ENCODE data around the gene PHIP. TPM values are rescaled to one million over a fixed set of nuclear protein-coding genes. Genes with fewer than 3 reads are reported as not detected.

PHIP gene
- total RNA-seq, 1 donor from 2014 or later, result 74.5 TPM

DNA sequence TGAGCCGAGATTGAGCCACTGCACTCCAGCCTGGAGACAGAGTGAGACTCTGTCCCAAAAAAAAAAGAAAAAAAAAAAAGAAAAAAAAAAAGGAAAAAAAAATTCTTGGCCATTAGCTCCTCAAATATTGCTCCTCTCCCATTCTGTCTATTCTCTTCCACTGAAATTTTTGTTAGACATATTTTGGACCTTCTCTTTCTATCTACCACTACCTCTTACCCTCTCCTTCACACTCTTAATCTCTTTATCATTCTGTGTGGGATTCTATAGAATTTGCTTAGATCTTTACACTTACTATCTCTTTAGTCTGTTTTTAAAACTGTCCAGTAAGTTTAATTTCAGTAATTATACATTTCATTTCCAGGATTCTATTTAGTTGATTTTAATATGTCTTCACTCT is 125.7 kb downstream of the PHIP start:
- TF ChIP-seq, protein P1, sequence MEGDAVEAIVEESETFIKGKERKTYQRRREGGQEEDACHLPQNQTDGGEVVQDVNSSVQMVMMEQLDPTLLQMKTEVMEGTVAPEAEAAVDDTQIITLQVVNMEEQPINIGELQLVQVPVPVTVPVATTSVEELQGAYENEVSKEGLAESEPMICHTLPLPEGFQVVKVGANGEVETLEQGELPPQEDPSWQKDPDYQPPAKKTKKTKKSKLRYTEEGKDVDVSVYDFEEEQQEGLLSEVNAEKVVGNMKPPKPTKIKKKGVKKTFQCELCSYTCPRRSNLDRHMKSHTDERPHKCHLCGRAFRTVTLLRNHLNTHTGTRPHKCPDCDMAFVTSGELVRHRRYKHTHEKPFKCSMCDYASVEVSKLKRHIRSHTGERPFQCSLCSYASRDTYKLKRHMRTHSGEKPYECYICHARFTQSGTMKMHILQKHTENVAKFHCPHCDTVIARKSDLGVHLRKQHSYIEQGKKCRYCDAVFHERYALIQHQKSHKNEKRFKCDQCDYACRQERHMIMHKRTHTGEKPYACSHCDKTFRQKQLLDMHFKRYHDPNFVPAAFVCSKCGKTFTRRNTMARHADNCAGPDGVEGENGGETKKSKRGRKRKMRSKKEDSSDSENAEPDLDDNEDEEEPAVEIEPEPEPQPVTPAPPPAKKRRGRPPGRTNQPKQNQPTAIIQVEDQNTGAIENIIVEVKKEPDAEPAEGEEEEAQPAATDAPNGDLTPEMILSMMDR (IDR thresholded peaks at IDR 0.05; ENCODE audit: unreplicated experiment), result no peak
- Mint-ChIP-seq H3K4me1 (ENCODE audit: low read depth) (no peaks in the 10 kb centered on the region), H3K4me3 (ENCODE audit: low read depth) (no peak overlapping the region)

DNA sequence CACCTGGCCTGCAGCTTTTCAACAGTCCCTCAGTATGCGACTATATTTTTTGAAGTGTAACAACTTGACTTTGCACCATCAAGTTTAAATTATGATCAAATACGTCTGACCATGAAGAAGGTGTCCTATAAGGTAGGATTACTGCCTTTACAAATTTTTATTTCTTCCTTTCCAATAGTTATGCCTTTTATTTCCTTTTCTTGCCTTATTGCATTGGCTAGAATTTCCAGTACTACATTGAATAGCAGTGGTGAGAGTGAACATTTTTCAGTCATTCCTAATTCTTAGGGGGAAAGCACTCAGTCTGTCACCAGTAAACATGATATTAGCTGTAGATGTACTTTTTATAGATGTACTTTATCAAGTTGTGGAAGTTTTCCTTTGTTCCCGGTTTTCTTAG is 129.3 kb downstream of the PHIP start:
- TF ChIP-seq, protein P1 (IDR thresholded peaks at IDR 0.05; ENCODE audit: unreplicated experiment), result no peak
- peaks cover 40% of the 10 kb centered on the region for H3K9me3 Mint-ChIP-seq (ENCODE audit: low read depth)
- no peak for DNase-seq (ENCODE audit: low spot score, unreplicated experiment)
- H3K27me3 Mint-ChIP-seq, result no peaks in the 10 kb centered on the region
- H3K36me3 Mint-ChIP-seq (ENCODE audit: insufficient read depth), result peaks cover 78% of the 10 kb centered on the region
- H3K4me3 Mint-ChIP-seq (ENCODE audit: low read depth), result no peak overlapping the region
- H3K4me1 Mint-ChIP-seq (ENCODE audit: low read depth), result no peaks in the 10 kb centered on the region
- peak overlapping the region; percentile 92 for H3K27ac Mint-ChIP-seq

More for the DNA sequence above, 125.7 kb downstream of the PHIP start:
- Mint-ChIP-seq H3K27ac (peak overlapping the region; percentile 57), H3K9me3 (ENCODE audit: low read depth) (peaks cover 40% of the 10 kb centered on the region), H3K27me3 (no peaks in the 10 kb centered on the region), H3K36me3 (ENCODE audit: insufficient read depth) (peaks cover 81% of the 10 kb centered on the region)
- no peak for DNase-seq (ENCODE audit: low spot score, unreplicated experiment)

DNA sequence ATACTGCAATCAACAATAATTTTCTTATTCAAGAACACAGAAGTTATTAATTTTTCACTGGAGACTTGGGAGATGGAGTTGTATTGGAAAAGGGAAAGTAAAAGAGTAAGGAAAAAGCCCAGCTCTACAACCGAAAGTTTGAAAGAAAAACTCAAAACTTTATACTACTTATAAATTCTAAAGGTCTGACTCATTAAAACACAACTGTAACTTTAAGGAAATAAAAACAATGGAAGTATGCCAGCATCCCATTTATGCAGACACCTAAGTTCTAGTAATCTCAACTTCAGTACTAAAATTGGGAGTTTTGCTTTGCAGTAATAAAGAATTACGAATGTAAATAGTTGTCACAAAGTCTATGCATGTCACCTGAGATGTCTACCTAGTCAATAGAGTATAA is 130.1 kb downstream of the PHIP start:
- peaks cover 36% of the 10 kb centered on the region for H3K9me3 Mint-ChIP-seq (ENCODE audit: low read depth)
- peaks cover 75% of the 10 kb centered on the region for H3K36me3 Mint-ChIP-seq (ENCODE audit: insufficient read depth)
- no peaks in the 10 kb centered on the region for H3K4me1 Mint-ChIP-seq (ENCODE audit: low read depth)

DNA sequence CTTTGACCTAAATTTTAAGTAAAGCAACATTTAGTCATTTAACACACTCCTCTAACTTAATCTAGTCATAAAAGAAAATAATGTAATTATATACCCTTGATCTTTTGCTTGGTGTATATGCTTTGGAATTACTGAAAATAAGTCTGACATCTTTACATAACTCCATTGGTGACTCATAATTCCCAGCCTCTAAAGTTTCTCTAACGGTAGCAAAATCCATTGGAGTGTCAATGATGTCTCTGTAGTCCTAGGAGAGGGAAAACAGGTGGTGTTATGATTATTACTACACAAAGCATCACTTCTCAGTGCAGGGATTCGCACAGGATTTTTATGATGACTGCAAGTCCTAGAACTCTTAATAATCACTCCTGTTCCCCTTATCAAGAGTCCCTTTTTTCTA is 130.5 kb downstream of the PHIP start:
- H3K27ac Mint-ChIP-seq, result no peak overlapping the region
- TF ChIP-seq, protein P1 (IDR thresholded peaks at IDR 0.05; ENCODE audit: unreplicated experiment), result no peak
- no peaks in the 10 kb centered on the region for H3K27me3 Mint-ChIP-seq
- H3K4me3 Mint-ChIP-seq (ENCODE audit: low read depth), result no peak overlapping the region
- no peak for DNase-seq (ENCODE audit: low spot score, unreplicated experiment)
- H3K9me3 Mint-ChIP-seq (ENCODE audit: low read depth), result peaks cover 31% of the 10 kb centered on the region
- peaks cover 70% of the 10 kb centered on the region for H3K36me3 Mint-ChIP-seq (ENCODE audit: insufficient read depth)
- no peaks in the 10 kb centered on the region for H3K4me1 Mint-ChIP-seq (ENCODE audit: low read depth)

More for the DNA sequence above, 130.1 kb downstream of the PHIP start:
- TF ChIP-seq, protein P1 (IDR thresholded peaks at IDR 0.05; ENCODE audit: unreplicated experiment), result no peak
- Mint-ChIP-seq H3K27ac (no peak overlapping the region), H3K27me3 (no peaks in the 10 kb centered on the region), H3K4me3 (ENCODE audit: low read depth) (no peak overlapping the region)
- no peak for DNase-seq (ENCODE audit: low spot score, unreplicated experiment)

DNA sequence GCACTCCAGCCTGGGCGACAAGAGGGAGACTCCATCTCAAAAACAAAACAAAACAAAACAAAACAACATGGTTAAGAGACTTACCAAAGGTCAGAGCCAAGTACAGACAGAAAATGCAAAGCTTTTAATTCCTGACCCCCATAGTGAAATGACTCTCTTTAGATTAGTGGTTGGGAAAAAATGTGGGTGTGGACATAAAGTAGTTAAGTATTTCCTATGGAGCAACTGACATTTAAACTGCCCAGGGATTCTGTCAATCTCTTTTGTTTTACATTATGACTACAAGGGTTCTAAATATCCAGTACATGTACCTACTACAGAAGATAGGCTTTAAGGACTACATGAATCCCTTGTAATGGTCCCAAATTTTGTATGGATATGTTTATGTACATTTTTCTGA is 135.6 kb downstream of the PHIP start:
- no peak for DNase-seq (ENCODE audit: low spot score, unreplicated experiment)
- Mint-ChIP-seq H3K4me1 (ENCODE audit: low read depth) (no peaks in the 10 kb centered on the region), H3K36me3 (ENCODE audit: insufficient read depth) (peaks cover 40% of the 10 kb centered on the region), H3K4me3 (ENCODE audit: low read depth) (no peak overlapping the region), H3K27ac (no peak overlapping the region), H3K27me3 (no peaks in the 10 kb centered on the region), H3K9me3 (ENCODE audit: low read depth) (no peaks in the 10 kb centered on the region)
- TF ChIP-seq, protein P1 (IDR thresholded peaks at IDR 0.05; ENCODE audit: unreplicated experiment), result no peak

All from progenitor cell of endocrine pancreas (in vitro differentiated cells).